ENCODE results near the gene BRINP3.

Gene BRINP3

DNA sequence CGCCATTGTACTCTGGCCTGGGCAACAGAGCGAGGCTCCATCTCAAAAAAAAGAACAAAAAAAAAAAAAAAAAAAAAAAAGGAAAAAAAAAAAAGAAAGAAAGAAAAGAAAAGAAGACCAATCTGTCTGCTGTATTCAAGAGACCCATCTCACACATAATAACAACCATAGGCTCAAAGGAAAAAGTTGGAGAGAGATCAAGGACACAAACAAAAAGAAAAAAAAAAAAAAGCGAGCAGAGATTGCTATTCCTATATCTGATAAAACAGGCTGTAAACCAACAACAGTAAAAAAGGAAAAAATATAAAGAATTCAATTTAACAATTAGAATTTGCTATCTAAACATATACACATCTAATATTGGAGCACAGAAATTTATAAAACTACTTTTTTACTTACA, 150.4 kb downstream of the BRINP3 start:
- in situ Hi-C loops (cut with MboI; ENCODE audit: low sequenced_read_pairs): no loop called here

GRCh38 chr1:190323530-190323929, 154.1 kb downstream of the BRINP3 start:
- in situ Hi-C loops (cut with MboI; ENCODE audit: low sequenced_read_pairs): no loop called here

- in situ Hi-C loops (cut with MboI; ENCODE audit: low sequenced_read_pairs): no loop called here
These were observed 155.4 kb downstream of the BRINP3 start for GRCh38 chr1:190322274-190322673.

DNA sequence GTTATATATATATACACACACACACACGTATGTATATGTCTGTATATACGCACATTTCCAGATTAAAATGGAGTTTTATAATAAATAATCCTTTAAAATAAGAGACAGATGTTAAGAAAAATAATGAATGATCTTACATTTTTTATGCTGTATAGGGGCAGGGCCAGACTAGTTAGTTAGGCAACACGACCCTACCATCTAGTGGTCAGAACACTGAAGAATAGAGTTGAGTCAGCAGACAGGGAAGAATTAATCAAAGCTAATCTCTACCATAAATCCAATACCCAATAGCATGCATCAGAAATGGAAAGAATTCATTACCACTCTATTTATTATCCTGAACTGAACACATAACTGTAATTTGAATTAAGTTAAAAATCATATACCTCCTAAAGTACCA, 156.7 kb downstream of the BRINP3 start:
- in situ Hi-C loops (cut with MboI; ENCODE audit: low sequenced_read_pairs): no loop called here

- in situ Hi-C loops (cut with MboI; ENCODE audit: low sequenced_read_pairs): no loop called here
These were observed 164.9 kb downstream of the BRINP3 start for GRCh38 chr1:190312763-190313162.

DNA sequence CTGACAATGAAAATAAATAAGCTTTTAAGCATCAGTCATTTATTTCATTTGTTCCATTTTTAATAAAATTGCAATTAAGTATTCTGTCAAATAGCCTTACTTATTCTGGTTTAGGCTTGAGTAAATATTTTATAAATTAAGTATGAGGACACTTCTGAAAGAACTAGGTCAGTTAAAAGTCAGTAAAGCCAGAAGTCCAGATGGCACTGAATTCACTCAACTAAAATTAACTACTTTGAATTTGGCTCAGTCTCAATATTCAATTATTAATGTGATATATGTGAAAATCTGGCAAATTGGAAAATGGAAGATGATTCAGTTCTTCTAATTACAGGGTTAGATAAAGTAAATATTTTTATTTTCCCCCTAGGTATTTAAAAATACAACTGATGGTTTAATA, 174.2 kb downstream of the BRINP3 start:
- in situ Hi-C loops (cut with MboI; ENCODE audit: low sequenced_read_pairs): no loop called here

DNA sequence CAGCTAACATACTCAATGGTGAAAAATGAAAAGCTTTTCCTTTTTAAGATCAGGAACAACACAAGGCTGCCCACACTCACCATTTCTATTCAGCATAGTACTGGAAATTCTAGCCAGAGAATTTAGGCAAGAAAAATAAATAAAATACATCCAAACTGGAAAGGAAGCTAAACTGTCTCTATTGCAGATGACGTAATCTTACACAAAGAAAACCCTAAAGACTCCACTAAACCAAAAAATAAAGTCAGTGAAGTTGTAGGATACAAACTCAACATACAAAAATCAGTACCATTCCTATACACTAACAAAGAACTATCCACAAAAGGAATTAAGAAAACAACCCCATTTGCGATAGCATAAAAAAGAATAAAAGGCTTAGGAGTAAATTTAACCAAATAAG, 181.2 kb downstream of the BRINP3 start:
- in situ Hi-C loops (cut with MboI; ENCODE audit: low sequenced_read_pairs): no loop called here

GRCh38 chr1:190289897-190290296, 187.8 kb downstream of the BRINP3 start:
- in situ Hi-C loops (cut with MboI; ENCODE audit: low sequenced_read_pairs): no loop called here

DNA sequence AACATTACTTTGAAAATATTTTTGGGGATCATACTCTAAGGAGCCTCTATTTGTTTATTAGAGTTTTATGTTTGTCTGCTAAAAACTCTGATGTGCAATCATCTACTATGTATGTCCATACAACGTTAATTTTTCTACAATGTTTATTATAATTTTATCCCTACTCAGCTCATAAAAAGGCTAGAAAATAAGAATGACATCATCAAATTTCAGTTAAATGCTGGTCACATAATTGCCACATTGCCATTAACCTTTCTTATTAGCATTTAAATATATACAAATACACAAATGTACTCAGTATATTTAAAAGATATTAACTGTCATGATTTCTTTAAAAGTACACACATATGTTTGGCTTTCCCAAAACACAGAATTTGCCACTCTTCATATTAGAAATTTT, 191.6 kb downstream of the BRINP3 start:
- in situ Hi-C loops (cut with MboI; ENCODE audit: low sequenced_read_pairs): no loop called here

DNA sequence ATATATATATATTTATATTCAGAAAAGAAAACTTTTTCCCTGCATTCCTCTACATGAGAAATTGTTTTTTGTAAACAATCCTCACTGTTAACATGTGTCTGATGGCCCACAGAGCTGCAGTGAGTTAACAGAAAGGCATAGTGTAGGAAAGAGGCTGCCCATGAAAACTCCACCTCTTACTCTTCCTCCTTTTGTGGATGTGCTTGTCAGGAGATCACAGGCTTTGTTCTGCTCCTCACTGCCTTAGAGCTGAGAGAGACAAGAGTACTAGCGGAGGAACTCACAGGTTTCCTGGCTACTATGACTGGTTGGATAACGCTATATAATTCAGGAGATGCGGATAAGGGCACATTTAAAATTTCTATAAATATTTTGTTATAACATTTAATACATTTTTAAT, 200.6 kb downstream of the BRINP3 start:
- in situ Hi-C loops (cut with MboI; ENCODE audit: low sequenced_read_pairs): no loop called here

- in situ Hi-C loops (cut with MboI; ENCODE audit: low sequenced_read_pairs): no loop called here
These were observed 202.9 kb downstream of the BRINP3 start for GRCh38 chr1:190274721-190275120.

DNA sequence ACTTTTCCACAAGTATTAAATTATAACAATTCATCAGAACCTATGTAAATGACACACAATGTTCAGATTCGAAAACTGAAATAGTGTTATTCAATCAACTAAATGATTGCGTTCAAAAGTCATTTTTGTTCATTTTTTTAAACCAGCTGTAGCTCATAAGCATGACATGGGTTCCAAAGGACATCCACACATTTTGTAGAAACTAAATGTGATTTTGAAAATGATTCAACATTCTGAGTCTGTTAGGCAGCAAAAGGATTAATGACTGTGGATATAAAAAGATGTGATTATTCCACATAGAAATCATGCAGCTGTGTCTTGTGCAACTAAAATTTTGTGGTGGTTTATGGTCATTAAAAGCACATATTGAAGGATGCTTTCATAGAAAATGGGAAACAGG, 204.5 kb downstream of the BRINP3 start:
- in situ Hi-C loops (cut with MboI; ENCODE audit: low sequenced_read_pairs): no loop called here

DNA sequence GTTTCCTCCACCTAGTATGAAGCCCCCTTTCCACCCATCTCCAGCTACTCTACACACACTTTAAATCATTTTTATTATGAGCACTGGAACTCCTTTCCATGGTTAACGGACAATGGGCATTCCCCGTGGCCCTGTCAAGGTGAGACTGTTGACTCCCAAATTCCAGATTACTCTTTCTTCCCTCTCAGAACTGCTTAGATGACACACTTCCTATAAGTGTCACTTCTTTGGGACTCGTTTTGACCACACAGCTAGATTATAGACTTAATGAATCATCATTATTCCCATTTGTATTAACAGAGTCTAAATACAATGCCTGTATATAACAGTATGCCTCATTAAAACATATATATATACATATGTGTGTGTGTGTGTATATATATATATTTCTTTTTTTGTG, 215.1 kb downstream of the BRINP3 start:
- in situ Hi-C loops (cut with MboI; ENCODE audit: low sequenced_read_pairs): no loop called here

GRCh38 chr1:190259424-190259823, 218.2 kb downstream of the BRINP3 start:
- in situ Hi-C loops (cut with MboI; ENCODE audit: low sequenced_read_pairs): no loop called here

DNA sequence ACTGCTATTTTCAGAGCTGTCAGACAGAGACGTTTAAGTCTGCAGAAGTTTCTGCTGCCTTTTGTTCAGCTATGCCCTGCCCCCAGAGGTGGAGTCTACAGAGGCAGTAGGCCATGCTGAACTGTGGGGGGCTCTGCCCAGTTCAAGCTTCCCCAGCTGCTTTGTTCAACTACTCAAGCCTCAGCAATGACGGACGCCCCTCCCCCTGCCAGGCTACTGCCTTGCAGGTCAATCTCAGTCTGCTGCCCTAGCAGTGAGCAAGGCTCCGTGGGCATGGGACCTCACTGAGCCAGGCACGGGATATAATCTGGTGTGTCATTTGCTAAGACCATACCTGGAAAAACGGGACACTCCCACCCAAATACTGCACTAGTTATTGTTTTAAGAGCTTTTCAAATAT, 219.7 kb downstream of the BRINP3 start:
- in situ Hi-C loops (cut with MboI; ENCODE audit: low sequenced_read_pairs): no loop called here

- in situ Hi-C loops (cut with MboI; ENCODE audit: low sequenced_read_pairs): no loop called here
These were observed 225.6 kb downstream of the BRINP3 start for GRCh38 chr1:190252046-190252445.

- in situ Hi-C loops (cut with MboI; ENCODE audit: low sequenced_read_pairs): no loop called here
These were observed 227.3 kb downstream of the BRINP3 start for GRCh38 chr1:190250368-190250767.

DNA sequence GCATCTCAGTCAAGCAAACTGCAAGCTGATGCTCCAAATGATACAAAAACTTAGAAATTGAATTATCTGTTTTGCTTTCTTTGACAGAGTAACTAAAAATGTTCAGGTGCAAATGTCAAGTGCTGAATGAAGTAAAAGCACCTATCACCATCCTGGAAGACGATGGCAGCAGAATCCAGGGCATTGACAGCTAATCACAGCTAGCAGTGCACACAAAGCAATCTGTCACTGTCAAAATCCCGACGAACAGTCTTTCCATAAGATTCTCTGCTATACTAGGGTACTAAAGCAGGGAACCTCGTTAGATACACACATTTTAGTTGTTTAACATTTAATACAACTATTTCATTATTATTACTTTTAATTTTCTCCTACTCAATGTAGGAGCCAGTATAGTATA, 233.3 kb downstream of the BRINP3 start:
- in situ Hi-C loops (cut with MboI; ENCODE audit: low sequenced_read_pairs): no loop called here

DNA sequence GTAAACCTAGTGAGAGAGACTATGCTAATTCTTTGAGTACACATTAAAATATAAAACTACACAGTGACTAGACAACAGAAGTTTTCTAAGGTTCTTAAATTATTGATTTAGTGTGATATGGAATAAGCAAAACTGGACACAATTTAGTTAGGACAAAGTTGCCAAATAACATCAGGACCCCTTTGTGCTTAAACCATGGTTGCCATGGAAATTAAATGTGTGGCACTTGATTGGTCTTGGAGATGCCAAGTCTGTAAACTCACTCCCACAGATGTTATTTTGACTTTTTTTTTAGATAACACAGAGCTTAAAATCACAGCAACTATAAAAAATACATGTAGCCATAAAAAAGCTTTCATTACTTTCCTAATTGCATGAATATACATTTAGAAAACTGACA, 234.6 kb downstream of the BRINP3 start:
- in situ Hi-C loops (cut with MboI; ENCODE audit: low sequenced_read_pairs): no loop called here

DNA sequence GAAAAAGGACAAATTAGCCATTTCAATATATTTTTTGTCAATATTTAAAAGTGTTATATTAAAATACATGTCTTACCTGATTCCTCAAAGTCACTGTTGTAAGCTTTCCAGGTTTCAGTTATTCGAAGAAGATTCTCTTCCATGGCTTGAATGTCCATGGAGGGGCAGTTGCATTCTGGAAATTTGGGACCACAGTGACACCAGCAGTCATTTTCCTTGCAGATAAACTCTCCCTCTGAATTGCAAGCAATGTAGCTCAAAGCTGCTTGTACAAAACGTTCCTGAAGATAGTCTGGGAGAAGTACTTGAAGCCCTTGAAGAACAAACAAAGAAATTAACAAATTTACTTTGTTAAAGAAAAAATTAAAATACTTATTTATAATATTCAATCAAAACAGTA, 251.7 kb downstream of the BRINP3 start:
- in situ Hi-C loops (cut with MboI; ENCODE audit: low sequenced_read_pairs): no loop called here

- in situ Hi-C loops (cut with MboI; ENCODE audit: low sequenced_read_pairs): no loop called here
These were observed 265.2 kb downstream of the BRINP3 start for GRCh38 chr1:190212450-190212849.

DNA sequence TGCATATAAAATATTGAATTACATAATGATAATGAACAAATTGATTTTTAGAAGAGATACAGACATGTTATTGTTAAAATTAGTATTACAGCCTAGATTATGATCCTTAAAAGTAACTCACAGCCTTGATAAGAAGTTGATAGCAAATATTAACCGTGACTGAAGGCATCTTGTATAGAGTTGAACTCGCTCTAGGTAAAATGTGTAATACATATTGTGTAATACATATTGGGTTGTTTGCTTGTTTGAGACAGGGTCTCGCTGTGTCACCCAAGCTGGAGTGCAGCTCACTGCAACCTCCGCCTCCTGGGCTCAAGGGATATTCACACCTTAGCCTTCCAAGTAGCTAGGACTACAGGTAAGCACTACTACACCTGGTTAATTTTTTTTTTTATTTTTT, 269.9 kb downstream of the BRINP3 start:
- in situ Hi-C loops (cut with MboI; ENCODE audit: low sequenced_read_pairs): no loop called here

DNA sequence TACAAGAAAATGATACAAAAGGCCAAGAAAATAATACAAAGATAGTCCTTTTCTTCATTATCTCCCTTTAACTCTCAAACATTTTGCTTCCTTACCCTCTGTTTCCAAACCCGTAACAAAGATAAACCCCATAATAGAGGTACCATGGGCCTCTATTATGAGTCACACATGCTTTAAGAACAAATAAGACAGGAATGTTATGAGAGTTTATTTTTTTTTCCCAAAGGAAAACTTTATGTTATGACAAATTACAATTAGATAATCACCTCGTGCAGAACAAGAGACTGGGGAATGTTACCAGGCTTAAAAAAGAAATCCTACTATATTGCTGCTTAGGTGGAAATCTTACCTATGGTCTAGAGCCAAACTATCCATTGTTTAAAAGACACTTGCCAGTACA, 272.0 kb downstream of the BRINP3 start:
- in situ Hi-C loops (cut with MboI; ENCODE audit: low sequenced_read_pairs): no loop called here

GRCh38 chr1:190196020-190196419, 281.6 kb downstream of the BRINP3 start:
- in situ Hi-C loops (cut with MboI; ENCODE audit: low sequenced_read_pairs): no loop called here
